ENCODE measurements around the gene TMPRSS4.

DNA sequence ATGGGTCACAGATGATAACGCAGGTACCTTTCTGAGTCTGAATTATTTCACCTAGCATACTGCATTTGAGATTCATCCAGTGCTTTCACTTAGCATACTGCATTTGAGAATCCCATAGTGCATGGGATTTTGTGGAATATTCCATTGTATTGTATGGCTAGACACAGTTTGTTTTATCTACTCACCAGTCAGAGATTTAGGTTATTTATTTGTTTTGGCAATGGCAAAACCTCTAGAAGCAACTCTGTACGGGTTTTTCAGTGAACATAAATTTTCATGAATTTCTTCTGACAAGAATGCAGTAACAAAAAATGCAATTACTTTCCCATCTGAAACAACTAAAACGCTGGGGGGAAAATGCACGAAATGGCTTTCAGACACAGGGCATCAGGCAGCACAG lies 51.4 kb downstream of the TMPRSS4 start:
- no peak for TF ChIP-seq CTCF (IDR thresholded peaks at IDR 0.05)
- no peak for TF ChIP-seq POLR2A (IDR thresholded peaks at IDR 0.05)
